HUES64 (cell line): ENCODE results near the gene RNF40. TPM values are rescaled to one million over a fixed set of nuclear protein-coding genes. Genes with fewer than 3 reads are reported as not detected.
A peak's percentile ranks its signal among the peaks of the same experiment; 100 is the strongest.

Experiments
- H3K27ac ChIP-seq: 2 replicates; pipeline ENCODE4 v1.7.0; 2013; ENCODE audit warnings: low read depth, low read length, inconsistent platforms
- H3K27me3 ChIP-seq: 2 replicates; pipeline ENCODE4 v1.6.1; 2013; ENCODE audit warnings: mild to moderate bottlenecking, low read length; ENCODE audit not compliant: insufficient read depth
- H3K36me3 ChIP-seq: 2 replicates; pipeline ENCODE4 v1.6.1; 2013; ENCODE audit warnings: mild to moderate bottlenecking, low read length; ENCODE audit not compliant: insufficient read depth
- H3K4me1 ChIP-seq: 2 replicates; pipeline ENCODE4 v1.6.1; 2013; ENCODE audit warnings: mild to moderate bottlenecking, low read length, moderate library complexity; ENCODE audit not compliant: insufficient read depth
- H3K4me3 ChIP-seq: 2 replicates; pipeline ENCODE4 v1.5.1; 2013; ENCODE audit warnings: mild to moderate bottlenecking, low read length, moderate library complexity
- H3K9ac ChIP-seq: 2 replicates; pipeline ENCODE4 v1.6.1; 2013; ENCODE audit warnings: mild to moderate bottlenecking, low read depth, low read length
- H3K9me3 ChIP-seq: 2 replicates; pipeline ENCODE4 v1.6.1; 2013; ENCODE audit warnings: low read depth, low read length; ENCODE audit not compliant: insufficient read depth
- WGBS: fragments of 150-250, 120-280 bp; methylation state at CpG from one replicate; pipeline ENCODE4 v1.1.7; 2013; ENCODE audit warnings: missing lambda C conversion rate; 5-methylcytosine and 5-hydroxymethylcytosine counted together
- polyA plus RNA-seq, 2 experiments: library from polyadenylated mRNA; stranded (reverse); fragments of 50-300 nt; gene quantifications; one replicate each; pipeline ENCODE4 v1.2.3, GENCODE V29; 2013

Gene RNF40
- polyA plus RNA-seq (2013, experiment 1 of 2): 55.0 TPM
- 48.8 TPM for polyA plus RNA-seq (2013, experiment 2 of 2)

DNA sequence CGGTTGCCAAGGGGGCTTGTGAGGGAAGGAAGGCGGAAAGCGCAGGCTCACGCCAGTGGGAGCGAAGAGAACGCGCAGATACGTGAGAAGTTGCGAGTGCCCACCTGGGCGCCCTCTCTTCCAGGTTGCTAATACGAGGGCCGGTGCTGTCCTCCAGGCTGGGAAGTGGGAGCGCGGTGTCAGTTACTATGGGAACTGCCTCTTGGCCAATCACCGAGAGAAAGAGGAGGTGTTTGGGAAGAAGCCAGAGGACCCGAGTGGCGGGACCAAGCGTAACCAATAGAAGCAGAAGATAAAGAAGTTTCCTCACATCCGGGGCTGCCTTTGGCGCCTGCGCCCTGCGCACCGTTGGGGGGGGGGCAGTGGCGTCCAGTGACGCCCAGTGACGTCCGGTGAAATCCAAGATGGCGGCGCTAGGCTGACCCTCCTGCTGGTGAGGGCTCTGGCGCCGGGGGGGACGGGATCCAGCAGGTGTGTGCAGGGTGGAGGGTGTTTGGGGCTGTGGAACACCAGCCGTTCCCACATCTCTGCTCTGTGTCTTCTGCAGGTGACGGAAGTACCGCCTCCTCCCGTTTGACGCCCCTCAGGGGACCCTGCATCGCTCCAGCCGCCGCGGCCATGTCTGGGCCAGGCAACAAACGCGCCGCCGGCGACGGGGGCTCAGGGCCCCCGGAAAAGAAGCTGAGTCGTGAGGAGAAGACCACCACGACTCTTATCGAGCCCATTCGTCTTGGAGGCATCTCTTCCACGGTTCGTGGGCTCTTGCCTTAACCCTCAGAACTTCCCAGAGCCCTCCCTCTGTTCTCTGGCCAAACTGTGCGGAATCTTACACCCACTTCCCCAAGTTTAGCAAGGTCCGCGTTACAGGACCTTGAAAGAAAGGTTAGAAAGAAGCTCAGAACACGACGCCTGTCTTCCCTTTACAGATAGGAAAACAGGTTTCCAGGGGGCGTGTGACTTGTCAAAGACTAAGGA, at the start of gene RNF40, which contains the start of gene CFAP119:
TSS of gene RNF40 (plus strand) at position 395 of the 975 bp plus-strand sequence. CDS start at position 619, 224 bp downstream.
TSS of gene CFAP119 (minus strand) at position 135 of the 975 bp plus-strand sequence. CDS start 314 bp downstream, outside the sequence.
- Histone ChIP-seq H3K27ac (peak within 1 kb of the TSS; percentile 60), H3K4me3 (peak within 1 kb of the TSS; percentile 96), H3K9ac (peak within 1 kb of the TSS; percentile 91), H3K4me1 (peaks cover 9% of the 10 kb centered on the region; the same call in 1 of the 2 replicates), H3K36me3 (peaks cover 52% of the 10 kb centered on the region), H3K27me3 (no peaks in the 10 kb centered on the region), H3K9me3 (no peaks in the 10 kb centered on the region)
- WGBS: 1% methylated on average over 60 of the region's 60 CpGs

DNA sequence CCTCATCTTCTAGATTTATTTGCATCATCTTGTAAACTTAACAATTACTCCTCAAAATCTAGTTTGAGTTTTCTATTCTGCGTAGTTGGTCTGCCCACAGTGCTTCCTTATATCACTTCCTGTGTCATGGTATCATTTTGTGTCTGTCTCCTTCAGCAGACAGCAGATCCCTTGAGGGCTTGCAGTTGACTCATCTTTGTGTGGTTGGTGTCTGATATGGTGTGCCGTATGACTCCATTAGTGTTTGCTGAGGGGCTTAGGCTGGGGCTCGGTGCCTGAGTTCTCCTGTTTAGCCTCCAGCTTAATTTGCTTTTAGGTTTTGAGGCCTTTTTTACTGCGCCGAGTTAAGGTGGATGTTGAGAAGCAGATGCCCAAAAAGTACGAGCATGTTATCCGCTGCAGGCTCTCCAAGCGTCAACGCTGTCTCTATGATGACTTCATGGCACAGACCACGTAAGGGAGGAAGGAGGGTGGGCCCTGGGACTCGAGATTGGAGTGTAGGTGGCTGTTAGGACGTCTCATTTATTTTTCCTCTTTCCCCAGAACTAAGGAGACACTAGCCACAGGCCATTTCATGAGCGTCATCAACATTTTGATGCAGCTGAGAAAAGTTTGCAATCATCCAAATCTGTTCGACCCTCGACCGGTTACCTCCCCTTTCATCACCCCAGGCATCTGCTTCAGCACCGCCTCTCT, 46.2 kb upstream of the RNF40 start:
- Histone ChIP-seq H3K36me3 (peaks cover 89% of the 10 kb centered on the region), H3K27ac (no peak overlapping the region), H3K4me1 (no peaks in the 10 kb centered on the region), H3K27me3 (no peaks in the 10 kb centered on the region), H3K9ac (no peak overlapping the region), H3K4me3 (no peak overlapping the region), H3K9me3 (no peaks in the 10 kb centered on the region)
- WGBS: 95% methylated on average over 16 of the region's 17 CpGs

DNA sequence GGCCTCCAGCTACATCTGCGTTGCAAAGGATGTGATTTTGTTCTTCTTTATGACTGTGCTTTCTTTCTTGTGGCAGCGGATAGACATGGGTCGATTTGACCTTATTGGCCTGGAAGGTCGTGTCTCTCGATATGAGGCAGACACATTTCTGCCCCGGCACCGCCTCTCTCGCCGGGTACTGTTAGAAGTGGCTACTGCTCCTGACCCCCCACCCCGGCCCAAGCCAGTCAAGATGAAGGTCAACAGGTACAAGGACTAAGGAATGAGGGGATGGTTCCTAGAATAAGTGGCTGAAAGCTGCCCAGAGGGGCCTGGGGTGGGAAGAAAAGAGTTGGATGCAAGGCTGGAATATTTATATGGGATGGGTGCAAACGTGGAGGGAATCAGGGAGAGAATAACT, 42.0 kb upstream of the RNF40 start:
- Histone ChIP-seq H3K9ac (no peak overlapping the region), H3K9me3 (no peaks in the 10 kb centered on the region), H3K27ac (no peak overlapping the region), H3K4me3 (no peak overlapping the region), H3K27me3 (no peaks in the 10 kb centered on the region), H3K4me1 (no peaks in the 10 kb centered on the region), H3K36me3 (peaks cover 94% of the 10 kb centered on the region)
- 96% methylated on average over 11 of the region's 11 CpGs for WGBS

DNA sequence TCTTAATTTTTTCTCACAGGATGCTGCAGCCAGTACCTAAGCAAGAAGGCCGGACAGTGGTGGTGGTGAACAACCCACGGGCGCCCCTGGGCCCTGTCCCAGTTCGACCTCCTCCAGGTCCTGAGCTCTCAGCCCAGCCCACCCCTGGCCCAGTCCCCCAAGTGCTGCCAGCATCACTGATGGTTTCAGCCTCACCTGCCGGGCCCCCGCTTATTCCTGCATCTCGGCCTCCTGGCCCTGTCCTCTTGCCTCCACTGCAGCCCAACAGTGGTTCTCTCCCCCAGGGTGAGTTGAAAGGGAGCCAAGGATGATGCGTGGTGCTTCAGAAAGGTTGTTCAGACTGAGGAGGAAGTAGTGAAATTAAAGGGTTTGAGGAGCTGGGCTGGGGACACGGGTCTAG, 41.4 kb upstream of the RNF40 start:
- 96% methylated on average over 8 of the region's 9 CpGs for whole genome bisulfite sequencing

DNA sequence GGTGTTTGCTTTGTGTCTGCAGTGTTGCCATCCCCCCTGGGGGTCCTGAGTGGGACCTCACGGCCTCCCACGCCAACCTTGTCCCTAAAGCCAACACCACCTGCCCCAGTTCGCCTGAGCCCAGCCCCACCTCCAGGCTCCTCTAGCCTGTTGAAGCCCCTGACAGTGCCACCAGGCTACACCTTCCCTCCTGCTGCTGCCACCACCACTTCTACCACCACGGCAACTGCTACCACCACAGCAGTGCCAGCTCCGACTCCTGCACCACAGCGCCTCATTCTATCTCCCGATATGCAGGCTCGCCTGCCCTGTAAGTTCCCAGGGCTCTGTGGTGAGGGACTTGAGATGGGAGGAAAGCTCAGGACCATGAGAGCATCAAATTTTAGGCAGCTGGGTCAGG, 41.0 kb upstream of the RNF40 start:
- no peak overlapping the region for H3K27ac ChIP-seq
- H3K9me3 ChIP-seq: no peaks in the 10 kb centered on the region
- WGBS: 96% methylated on average over 8 of the region's 8 CpGs
- no peaks in the 10 kb centered on the region for H3K27me3 ChIP-seq
- H3K9ac ChIP-seq: no peak overlapping the region
- H3K4me3 ChIP-seq: no peak overlapping the region
- H3K36me3 ChIP-seq: peaks cover 94% of the 10 kb centered on the region
- no peaks in the 10 kb centered on the region for H3K4me1 ChIP-seq

More for the DNA sequence above, 41.4 kb upstream of the RNF40 start:
- Histone ChIP-seq H3K4me3 (no peak overlapping the region), H3K9ac (no peak overlapping the region), H3K4me1 (no peaks in the 10 kb centered on the region), H3K27ac (no peak overlapping the region), H3K27me3 (no peaks in the 10 kb centered on the region), H3K36me3 (peaks cover 94% of the 10 kb centered on the region), H3K9me3 (no peaks in the 10 kb centered on the region)

DNA sequence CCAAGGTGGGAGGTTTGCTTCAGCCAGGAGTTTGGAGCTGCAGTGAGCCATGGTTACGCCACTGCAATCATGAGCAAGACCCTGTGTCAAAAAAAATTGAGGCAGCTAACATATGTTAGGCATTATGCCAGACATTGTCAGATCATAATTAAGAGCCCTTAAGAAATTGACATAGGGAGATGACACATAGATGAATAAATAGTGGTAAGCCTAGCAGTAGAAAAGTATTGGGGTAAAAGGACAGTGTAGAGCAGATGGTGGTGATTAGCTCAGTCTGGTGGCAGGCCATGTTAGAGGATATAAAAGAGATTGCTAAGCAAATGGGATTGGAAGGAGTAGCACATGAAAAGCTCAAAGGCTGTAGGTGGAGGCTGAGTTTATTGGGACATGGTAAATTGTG, 40.5 kb upstream of the RNF40 start:
- Histone ChIP-seq H3K4me1 (no peaks in the 10 kb centered on the region), H3K9me3 (no peaks in the 10 kb centered on the region), H3K9ac (no peak overlapping the region), H3K4me3 (no peak overlapping the region), H3K36me3 (peaks cover 92% of the 10 kb centered on the region), H3K27ac (no peak overlapping the region), H3K27me3 (no peaks in the 10 kb centered on the region)
- 100% methylated on average over 1 of the region's 1 CpG for WGBS

DNA sequence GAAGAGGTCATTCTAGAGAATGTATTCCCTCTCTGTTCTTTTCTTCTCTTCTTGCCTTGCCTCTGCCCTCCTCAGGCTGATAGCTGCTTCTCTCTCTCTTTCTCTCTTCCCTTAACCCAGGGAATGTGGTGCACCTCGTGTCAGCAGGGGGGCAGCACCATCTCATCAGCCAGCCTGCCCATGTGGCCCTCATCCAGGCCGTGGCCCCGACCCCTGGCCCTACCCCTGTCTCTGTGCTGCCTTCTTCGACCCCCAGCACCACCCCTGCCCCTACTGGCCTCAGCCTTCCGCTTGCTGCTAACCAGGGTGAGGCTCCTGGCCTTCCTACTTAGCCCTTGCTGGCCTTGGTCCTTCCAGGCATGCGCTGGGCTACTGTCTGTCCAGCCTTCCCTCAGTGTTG, 39.7 kb upstream of the RNF40 start:
- 93% methylated on average over 6 of the region's 6 CpGs for WGBS
- H3K36me3 ChIP-seq: peaks cover 90% of the 10 kb centered on the region
- no peak overlapping the region for H3K9ac ChIP-seq
- H3K9me3 ChIP-seq: no peaks in the 10 kb centered on the region
- no peak overlapping the region for H3K27ac ChIP-seq
- H3K4me3 ChIP-seq: no peak overlapping the region
- no peaks in the 10 kb centered on the region for H3K27me3 ChIP-seq
- H3K4me1 ChIP-seq: no peaks in the 10 kb centered on the region

DNA sequence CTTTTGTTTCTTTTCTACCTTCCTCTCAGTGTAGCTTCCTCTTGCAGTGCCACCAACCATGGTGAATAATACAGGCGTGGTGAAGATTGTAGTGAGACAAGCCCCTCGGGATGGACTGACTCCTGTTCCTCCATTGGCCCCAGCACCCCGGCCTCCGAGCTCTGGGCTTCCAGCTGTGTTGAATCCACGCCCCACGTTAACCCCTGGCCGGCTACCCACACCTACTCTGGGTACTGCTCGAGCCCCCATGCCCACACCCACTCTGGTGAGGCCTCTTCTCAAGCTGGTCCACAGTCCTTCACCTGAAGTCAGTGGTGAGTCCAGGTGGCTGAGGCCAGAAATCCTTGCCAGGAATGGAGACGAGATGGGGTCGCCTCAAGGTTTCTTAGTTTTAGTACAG, 39.2 kb upstream of the RNF40 start:
- H3K27me3 ChIP-seq: no peaks in the 10 kb centered on the region
- peaks cover 86% of the 10 kb centered on the region for H3K36me3 ChIP-seq
- H3K4me3 ChIP-seq: no peak overlapping the region
- no peaks in the 10 kb centered on the region for H3K9me3 ChIP-seq
- H3K4me1 ChIP-seq: 0 out of 2 replicates have a peak, but pooled peaks cover under 1% of the 10 kb centered on the region
- WGBS: 95% methylated on average over 10 of the region's 10 CpGs
- no peak overlapping the region for H3K27ac ChIP-seq
- H3K9ac ChIP-seq: no peak overlapping the region

DNA sequence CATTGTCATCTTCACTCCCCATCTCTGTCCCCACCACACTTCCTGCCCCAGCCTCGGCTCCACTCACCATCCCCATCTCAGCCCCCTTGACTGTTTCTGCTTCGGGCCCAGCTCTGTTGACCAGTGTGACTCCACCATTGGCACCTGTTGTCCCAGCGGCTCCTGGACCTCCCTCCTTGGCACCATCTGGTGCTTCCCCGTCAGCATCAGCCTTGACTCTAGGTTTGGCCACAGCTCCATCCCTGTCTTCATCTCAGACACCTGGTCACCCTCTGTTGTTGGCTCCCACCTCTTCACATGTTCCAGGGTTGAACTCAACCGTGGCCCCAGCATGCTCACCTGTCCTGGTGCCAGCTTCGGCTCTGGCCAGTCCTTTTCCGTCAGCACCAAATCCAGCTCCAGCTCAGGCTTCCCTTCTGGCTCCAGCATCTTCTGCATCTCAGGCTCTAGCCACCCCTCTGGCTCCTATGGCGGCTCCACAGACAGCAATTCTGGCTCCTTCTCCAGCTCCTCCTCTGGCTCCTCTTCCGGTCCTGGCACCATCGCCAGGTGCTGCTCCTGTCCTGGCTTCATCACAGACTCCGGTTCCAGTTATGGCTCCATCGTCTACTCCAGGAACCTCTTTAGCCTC, 38.3 kb upstream of the RNF40 start:
- Histone ChIP-seq H3K27me3 (no peaks in the 10 kb centered on the region), H3K27ac (no peak overlapping the region), H3K4me1 (peaks cover 6% of the 10 kb centered on the region; the same call in 1 of the 2 replicates), H3K36me3 (peaks cover 89% of the 10 kb centered on the region), H3K9ac (no peak overlapping the region), H3K4me3 (no peak overlapping the region), H3K9me3 (no peaks in the 10 kb centered on the region)
- WGBS: 95% methylated on average over 12 of the region's 12 CpGs

DNA sequence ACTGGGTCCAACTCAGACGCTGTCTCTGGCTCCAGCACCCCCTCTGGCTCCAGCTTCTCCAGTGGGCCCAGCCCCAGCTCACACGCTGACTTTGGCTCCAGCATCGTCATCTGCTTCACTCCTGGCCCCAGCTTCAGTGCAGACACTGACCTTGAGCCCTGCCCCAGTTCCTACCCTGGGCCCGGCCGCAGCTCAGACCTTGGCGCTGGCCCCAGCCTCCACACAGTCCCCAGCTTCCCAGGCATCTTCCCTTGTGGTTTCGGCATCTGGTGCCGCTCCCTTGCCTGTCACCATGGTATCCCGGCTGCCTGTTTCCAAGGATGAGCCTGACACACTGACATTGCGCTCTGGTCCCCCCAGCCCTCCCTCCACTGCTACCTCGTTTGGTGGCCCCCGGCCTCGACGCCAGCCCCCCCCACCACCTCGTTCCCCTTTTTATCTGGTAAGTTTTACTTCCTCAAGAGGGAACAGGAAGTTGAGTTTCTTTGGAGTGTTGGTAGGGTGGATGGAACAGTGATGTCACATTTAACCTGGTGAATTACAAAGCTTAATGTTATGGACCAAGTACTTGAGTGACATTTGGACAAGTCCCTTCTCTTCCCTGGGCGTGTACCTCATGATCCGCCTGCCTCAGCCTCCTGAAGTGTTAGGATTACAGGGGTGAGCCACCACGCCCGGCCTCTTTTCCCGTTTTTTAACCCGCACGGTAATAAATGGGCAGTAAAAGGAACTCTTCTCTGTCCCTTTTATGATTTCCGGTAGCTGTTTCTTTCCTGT, 37.3 kb upstream of the RNF40 start:
- Histone ChIP-seq H3K9ac (no peak overlapping the region), H3K27me3 (no peaks in the 10 kb centered on the region), H3K27ac (no peak overlapping the region), H3K36me3 (peaks cover 92% of the 10 kb centered on the region), H3K4me3 (no peak overlapping the region), H3K4me1 (peaks cover 6% of the 10 kb centered on the region; the same call in 1 of the 2 replicates), H3K9me3 (no peaks in the 10 kb centered on the region)
- WGBS: 95% methylated on average over 19 of the region's 23 CpGs
